ENCODE data around the gene PRKRIP1.
"Not testable (repeated sequence)": the region's sequence is repeated elsewhere in the genome, so short reads cannot be mapped to it uniquely, and the experiment has no call there.

The PRKRIP1 gene

DNA sequence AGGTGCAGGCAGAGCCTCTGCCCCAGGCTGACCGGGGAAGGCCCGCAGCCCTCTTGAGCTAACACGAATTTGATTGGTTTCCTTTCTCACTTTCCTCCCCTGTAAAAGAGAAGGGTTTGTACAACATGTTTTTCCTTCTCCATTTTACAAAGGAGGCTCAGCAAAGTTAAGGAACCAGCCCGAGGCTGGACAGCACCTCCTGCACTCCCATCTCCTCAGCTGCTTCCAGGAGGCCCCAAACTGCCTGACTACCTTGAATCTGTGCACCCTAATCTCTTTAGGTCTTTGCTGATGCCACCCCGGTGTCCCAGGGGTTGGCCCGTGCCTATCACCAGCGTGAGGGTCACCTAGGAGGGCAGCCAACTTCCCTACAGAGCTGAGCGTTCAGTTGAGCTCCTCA, 64.3 kb downstream of the PRKRIP1 start:
- DNase-seq, result no peak

DNA sequence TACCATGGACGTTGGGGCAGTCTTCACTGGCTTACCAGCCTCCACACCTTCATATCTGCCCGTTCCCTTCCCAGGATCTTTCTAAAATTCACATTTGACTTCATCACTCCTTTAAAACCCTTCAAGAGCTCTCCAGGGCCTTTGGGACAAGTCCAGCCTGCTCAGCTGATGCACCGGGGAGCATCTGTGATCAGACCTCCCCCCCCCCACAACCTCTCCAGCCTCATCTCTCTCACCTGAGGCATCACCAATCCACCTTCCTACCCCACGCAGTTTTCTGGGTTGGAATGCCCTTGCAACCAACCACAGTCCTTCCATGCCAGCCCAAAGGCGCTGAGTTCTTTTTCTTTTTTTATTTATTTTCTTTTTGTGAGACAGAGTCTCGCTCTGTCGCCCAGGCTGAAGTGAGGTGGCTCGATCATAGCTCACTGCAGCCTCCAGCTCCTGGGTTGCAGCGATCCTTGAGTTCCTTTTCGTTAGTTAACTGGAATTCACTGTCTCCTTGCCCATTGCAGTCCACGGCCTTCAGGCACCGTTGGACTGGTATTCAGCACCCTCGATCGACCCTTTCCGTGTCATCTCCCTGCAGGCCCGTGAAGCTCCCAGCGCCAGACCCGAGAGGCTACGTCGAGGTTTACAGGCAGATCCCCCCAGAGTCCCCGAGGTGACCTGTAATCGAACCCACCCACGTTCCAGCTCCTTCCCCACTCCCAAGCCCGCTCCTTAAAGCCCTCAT, 67.8 kb downstream of the PRKRIP1 start:
- no peak for DNase-seq

DNA sequence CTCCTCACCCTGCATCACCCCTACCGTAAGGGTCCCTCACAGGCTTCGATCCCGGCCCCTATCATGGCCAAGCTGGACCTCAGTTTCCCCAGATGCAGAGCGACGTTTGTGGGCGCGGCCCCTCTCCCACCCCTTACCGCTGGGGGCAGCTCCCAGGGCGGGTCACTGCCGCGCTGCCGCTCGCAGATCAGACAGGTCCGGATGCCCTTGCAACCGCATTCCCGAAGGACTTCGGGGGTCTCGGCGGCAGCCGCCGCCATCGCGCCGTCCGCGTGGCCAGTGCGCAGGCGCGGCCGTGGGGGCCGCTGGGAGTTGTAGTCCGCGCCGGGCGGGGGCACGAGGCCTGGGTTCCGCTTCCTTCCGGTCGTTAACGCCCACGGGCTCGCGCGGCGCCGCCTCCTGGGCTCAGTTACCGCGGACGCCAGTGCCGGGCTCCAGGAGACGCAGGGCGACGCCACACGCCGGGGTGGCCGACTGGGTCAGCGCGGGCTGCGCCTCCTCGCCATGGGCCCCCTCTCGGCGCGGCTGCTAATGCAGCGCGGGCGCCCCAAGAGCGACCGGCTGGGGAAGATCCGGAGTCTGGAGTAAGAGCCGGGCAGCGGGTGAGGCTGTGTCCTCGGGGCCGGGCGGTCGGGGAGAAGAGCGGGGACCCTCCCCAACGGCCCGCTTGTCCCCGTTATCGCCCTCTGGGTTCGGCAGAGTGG, 68.6 kb downstream of the PRKRIP1 start, which contains the start of the genes ALKBH4 and LRWD1:
ALKBH4 (minus strand) TSS at position 287 of the 704 bp plus-strand sequence; CDS start at position 260, 27 bp downstream.
LRWD1 (plus strand) TSS at position 408 of the 704 bp plus-strand sequence; CDS start at position 505, 97 bp downstream.
- DNase-seq, result peak; percentile 58

DNA sequence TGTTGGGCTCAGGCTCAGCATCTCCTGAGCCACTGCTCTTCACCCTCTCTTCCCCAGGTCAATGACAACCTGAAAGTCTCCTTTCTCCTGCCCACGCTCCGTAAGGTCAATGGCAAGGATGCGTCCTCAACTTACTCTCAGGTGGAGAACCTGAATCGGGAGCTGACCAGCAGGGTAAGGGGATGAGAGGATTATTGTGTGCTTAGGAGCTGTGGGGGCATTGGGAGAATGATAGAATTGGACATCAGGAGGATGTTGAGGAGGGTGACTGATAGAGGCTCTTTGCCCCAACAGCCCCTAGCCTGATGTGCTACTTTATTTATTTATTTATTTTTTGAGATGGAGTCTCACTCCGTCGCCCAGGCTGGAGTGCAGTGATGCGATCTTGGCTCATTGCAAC, 69.9 kb downstream of the PRKRIP1 start:
- DNase-seq, result no peak

DNA sequence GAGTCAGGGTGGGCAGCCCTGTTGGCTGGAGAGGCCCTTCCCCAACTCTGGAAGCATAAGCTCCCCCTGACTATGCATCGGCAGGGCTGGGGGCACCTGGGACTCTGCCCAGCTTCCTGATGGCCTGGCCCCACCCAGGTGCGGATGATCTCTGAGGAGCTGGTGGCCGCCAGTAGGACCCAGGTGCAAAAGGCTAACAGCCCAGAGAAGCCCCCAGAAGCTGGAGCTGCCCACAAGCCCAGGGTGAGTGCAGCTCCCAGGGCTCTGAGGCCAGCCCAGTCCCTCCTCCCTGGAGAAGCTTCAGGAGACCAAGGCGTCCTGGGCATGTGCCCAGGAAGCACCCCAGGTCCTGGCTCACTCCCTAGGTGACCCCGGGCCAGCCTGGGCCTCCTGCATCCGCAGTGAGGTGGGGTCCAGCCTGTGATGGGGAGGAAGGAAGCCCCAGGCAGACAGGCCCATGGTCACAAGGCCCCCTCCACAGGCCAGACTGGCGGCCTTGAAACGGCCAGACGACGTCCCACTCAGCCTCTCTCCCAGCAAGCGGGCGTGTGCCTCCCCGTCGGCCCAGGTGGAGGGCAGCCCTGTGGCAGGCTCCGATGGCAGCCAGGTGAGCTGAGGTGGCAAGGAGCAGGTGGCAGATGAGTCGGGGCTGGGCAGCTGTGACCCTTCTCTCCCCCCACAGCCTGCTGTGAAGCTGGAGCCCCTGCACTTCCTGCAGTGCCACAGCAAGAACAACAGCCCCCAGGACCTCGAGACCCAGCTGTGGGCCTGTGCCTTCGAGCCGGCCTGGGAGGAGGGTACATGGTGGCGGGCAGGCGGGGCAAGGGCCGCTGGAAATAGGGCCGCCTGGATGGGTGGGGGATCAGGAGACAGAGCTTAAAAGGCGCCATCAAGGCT, 71.7 kb downstream of the PRKRIP1 start:
- DNase-seq, result no peak

DNA sequence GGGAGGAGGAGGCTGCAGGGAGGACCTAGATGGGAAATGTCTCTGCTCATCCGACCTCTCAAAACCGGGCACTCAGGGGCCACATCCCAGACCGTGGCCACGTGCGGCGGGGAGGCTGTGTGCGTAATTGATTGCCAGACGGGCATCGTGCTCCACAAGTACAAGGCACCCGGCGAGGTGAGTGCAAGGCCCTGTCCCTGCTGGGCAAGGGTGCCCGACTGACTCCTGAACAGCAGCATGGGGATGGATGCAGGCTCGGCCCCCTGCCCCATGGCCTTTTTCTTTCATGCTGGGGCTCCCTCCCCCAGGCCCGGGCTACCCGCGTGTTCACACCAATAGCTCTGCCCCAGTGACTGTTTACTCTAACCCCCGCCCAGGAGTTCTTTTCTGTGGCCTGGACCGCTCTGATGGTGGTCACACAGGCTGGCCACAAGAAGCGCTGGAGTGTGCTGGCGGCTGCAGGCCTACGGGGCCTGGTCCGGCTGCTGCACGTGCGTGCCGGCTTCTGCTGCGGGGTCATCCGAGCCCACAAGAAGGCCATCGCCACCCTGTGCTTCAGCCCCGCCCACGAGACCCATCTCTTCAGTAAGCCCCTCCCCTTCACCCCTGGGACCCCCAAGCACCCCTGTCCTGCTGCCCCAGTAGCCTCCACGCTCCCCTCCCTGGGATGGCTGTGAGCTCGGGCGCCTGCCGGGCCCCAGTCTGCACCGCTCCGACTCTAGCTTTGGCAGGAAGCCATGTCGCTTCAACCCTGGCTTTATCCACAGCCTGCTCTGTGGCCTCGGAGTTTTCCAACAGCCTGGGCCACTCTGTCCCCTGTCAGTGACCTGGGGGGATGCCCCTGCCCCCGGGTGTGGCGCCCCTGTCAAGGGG, 72.6 kb downstream of the PRKRIP1 start:
- no peak for DNase-seq

DNA sequence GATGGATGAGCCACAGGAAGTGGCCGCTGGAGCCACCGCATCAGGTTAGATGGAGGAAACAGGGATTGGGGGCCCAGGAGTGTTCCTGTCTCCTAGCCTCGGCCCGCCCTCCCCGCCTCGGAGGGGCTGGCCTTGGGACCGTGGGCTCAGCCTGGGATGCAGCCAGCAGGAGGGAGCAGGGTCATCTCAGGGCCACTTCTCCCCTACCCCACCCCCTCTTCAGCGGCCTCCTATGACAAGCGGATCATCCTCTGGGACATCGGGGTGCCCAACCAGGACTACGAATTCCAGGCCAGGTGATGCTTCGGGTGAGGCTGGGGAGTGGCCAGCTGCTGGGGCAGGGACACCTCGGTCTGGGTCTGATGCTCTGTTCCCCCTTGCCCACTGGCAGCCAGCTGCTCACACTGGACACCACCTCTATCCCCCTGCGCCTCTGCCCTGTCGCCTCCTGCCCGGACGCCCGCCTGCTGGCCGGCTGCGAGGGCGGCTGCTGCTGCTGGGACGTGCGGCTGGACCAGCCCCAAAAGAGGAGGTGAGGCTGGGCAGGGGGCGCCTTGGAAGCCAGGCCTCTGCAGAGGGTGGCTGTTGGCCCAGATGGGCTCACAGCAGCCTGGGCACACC, 73.3 kb downstream of the PRKRIP1 start:
- no peak for DNase-seq

DNA sequence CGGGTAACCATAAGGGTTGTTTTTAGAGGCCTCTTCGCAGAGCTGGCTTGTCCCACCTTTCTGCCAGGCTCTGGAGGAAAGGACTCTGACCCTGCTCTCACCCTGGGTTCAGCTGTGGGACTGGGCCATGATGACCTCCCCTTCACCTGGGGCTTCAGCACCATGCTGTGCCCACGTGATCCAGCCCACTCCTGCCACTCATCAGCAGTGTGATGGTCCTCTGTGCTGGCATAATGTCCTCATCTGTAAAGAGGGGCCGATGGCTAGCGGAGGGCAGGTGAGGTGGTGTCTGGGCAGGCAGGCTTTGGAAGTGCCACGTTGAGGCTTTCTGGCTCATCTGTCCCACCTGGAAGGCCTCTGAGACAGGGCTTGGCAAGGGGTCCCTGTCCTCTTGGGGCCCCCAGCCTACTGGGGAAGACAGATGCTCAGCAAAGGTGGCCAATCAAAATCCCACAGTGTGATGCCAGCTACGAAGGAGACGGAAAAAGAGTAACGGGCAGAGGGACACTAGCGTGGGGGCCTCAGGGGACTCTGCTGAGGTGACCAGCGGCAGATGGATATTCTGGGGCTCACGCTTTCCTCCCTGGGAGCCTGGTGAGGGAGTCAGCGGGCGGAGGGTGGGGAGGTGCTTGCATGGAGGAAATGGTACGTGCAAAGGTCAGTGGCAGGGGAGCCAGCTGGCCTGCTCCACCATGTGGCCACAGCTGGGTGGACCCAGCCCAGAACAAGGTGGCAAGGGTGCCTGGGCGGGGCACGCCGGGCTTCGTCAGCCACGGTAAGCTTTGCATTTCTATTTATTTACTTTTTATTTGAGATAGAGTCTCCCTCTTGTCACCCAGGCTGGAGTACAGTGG, 74.0 kb downstream of the PRKRIP1 start:
- no peak for DNase-seq

DNA sequence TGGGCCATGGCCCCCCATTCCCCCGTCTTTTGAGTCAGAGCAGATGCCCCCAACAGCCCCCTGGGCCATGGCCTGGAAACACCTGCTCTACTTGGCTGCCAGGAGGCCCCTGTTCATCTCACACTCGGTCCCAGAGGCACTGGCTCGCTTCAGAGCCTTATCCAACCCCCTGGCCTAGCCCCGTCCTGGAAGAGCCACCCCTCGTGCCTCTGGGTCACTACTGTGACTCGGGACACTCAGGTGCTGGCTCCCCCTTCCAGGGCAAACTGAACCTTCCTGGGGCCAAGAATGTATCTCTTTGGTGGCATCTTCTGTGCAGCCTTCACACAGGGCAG, 75.6 kb downstream of the PRKRIP1 start:
- DNase-seq, result no peak

DNA sequence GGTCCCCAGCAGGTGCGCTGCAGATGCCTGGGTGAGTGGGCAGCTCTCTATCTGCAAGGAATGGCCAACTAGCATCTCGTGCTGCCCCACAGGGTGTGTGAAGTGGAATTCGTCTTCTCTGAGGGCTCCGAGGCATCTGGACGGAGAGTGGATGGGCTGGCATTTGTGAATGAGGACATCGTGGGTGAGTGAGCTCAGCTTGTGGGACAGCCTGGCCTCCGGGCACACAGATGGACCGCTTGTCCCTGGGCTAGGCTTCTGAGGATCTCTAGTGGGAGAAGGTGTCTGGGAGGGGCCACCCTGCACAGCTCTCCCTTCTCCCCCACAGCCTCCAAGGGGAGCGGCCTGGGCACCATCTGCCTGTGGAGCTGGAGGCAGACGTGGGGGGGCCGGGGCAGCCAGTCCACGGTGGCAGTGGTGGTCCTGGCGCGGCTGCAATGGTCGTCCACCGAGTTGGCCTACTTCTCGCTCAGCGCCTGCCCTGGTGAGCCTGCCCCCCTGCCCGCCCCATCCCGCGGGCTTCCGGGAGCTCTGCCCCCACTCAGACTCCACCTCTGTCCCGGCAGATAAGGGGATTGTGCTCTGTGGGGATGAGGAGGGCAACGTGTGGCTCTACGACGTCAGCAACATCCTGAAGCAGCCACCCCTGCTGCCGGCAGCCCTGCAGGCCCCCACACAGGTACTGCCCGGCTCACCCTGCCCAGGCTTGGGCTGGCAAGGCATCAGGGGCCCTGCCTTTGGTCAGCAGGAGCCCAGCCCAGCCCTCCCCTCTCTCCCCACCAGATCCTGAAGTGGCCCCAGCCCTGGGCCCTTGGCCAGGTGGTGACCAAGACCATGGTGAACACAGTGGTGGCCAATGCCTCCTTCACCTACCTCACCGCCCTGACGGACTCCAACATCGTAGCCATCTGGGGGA, 76.2 kb downstream of the PRKRIP1 start:
- no peak for DNase-seq

DNA sequence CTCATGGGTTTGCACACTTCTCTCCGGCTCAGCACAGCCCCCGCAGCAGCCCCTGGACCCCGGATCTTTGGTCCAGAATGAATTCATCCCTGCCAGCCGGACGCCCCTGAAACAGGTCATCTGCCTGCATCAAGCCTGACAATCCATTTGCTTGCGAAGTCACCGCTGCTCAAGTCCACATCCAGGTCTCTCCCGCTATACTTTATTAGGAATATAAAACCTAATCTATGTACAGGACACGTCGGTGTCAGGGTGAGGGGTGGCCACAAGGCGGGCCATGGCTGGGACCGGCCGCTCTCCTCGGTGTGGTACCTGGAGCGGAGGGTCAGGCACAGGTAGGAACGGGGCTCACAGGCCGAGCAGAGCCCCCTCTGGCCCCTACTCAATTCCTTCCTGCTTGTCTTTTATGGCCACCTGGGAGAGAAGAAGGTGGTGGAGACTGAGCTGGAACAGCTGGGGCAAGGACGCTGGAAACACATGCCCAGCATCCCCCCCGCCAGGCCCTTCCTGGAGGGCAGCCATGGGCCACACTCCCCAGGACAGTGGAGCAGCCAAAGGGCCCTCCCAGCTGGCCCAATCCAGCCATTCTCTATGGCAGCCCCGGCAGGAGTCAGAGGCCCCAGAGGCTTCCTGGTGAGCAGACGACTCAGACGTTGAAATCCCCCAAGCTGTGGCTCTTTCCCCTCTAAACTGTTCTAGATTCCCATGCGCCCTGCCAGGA, 77.3 kb downstream of the PRKRIP1 start:
- DNase-seq, result no peak

DNA sequence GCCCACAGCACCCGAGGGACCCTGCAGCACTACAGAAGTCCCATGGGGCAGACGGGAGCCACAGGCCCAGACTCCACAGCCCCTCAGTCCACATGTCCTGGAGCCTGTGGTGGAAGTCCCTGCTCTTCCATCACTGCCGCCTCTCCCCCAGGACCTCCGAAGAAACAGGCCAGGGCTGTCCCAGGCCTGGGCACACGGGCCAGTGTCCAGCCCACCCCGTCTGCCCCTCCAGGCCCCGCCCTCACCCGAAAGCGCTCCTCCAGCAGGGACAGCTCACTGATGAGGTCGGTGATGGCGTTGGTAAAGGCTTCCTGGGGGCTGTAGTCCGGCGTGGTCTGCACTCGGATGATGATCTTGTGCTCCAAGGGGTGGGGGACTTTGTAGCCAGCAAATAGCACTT, 78.0 kb downstream of the PRKRIP1 start:
- DNase-seq, result not testable (repeated sequence)

DNA sequence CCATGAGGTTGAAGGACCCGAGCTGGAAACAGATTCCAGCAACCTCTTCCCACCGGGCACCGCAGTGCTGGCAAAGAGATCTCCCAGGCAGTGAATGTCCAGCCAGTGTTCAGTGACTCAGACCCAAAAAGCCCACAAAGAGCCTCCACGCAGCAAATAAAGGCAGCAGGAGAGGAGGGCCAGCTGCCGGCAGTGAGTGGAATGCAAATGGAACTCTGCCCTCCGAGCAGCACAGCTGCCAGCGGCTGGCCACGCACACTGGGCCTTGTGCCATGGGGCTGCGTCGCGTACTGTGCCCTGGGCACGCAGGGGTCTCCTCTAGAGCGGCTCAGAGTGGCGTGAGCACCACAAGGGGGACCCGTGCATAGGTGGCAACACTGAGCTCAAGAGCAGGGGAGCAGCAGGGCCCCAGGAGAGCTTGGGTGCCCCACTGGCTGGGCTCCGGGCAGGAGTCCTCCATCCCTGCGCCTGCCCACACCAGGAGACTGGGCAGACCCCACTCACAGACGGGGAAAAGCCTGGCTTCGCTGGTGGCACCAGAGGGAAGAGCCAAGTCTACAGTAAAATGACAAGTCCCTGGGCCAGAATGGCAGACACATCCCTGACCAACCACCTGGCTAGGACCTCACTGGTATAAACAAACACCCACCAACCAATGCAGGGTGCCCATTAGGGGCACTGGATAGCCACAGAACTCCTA, 78.7 kb downstream of the PRKRIP1 start:
- DNase-seq, result not testable (repeated sequence)

All from DMS153 (cell line).